Measurements from ENCODE around the gene NTRK3. TPM values are rescaled to one million over a fixed set of nuclear protein-coding genes. Genes with fewer than 3 reads are reported as not detected.

The NTRK3 gene
- total and polyA plus RNA-seq, 4 donors: 0.21 to 2.9 (median 0.32) TPM

DNA sequence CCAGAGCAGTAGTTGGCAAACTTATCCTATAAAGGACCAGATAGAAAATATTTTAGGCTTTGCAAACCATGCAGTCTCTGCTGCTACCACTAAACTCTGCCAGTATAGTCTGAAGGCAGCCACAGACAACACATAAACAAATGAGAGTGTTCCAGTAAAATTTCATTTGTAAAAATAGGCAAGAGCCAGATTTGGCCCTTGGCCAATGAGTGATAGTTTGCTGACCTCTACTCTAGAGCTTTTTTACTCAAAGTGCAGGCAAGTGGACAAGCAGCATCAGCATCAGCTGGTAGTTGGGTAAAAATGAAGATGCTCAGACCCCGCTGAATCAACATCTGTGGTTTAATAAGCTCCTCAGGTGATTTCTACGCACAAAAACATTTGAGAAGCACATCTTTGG is 269.8 kb downstream of the NTRK3 start:
- no peak for DNase-seq (ENCODE audit: low spot score)
- Histone ChIP-seq H3K4me1 (ENCODE audit: control insufficient read depth in 4 of 4, insufficient read depth in 4 of 4, low read length in 3 of 4) (no peaks in the 10 kb centered on the region), H3K9ac (ENCODE audit: low read depth in 1 of 2, low read length in 2 of 2) (no peak overlapping the region), H3K4me3 (ENCODE audit: low read depth in 1 of 3, low read length in 3 of 3) (no peak overlapping the region), H3K27ac (ENCODE audit: low read depth in 1 of 2, low read length in 2 of 2) (no peak overlapping the region), H3K27me3 (ENCODE audit: control insufficient read depth in 4 of 4, insufficient read depth in 4 of 4, low read length in 3 of 4) (no peaks in the 10 kb centered on the region), H3K36me3 (ENCODE audit: control insufficient read depth in 4 of 4, insufficient read depth in 3 of 4, low read depth in 1 of 4, low read length in 3 of 4) (no peaks in the 10 kb centered on the region), H3K9me3 (ENCODE audit: control insufficient read depth in 4 of 4, low read length in 3 of 4) (no peaks in the 10 kb centered on the region)
- WGBS: 83% methylated on average over 2 of the region's 2 CpGs
- TF ChIP-seq NR2F2 (IDR thresholded peaks at IDR 0.05): peak; percentile 10
- TF ChIP-seq, protein P1, sequence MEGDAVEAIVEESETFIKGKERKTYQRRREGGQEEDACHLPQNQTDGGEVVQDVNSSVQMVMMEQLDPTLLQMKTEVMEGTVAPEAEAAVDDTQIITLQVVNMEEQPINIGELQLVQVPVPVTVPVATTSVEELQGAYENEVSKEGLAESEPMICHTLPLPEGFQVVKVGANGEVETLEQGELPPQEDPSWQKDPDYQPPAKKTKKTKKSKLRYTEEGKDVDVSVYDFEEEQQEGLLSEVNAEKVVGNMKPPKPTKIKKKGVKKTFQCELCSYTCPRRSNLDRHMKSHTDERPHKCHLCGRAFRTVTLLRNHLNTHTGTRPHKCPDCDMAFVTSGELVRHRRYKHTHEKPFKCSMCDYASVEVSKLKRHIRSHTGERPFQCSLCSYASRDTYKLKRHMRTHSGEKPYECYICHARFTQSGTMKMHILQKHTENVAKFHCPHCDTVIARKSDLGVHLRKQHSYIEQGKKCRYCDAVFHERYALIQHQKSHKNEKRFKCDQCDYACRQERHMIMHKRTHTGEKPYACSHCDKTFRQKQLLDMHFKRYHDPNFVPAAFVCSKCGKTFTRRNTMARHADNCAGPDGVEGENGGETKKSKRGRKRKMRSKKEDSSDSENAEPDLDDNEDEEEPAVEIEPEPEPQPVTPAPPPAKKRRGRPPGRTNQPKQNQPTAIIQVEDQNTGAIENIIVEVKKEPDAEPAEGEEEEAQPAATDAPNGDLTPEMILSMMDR (IDR thresholded peaks at IDR 0.05; ENCODE audit: low read depth, low read length, missing input control): no peak

DNA sequence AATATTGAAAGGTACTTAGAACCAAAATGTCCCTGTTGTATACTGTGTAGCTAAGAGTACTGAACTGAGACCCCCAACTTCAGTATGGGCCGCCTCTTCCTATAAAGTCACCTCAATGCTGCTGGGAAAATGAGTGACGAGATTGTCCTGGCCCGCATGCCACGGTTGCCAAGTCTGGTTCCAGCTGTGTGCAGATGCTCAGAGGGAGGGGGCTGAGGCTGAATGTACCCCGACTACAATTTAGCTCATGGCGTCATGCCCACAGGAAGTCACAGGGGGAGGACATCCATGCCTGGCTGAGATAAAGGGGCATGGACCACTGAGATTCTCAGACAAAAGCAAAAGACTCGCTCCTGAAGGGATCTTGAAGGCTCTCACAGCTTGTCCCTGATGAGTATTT is 271.1 kb downstream of the NTRK3 start:
- Histone ChIP-seq H3K27ac (ENCODE audit: low read depth in 1 of 2, low read length in 2 of 2) (no peak overlapping the region), H3K4me3 (ENCODE audit: low read depth in 1 of 3, low read length in 3 of 3) (no peak overlapping the region), H3K9ac (ENCODE audit: low read depth in 1 of 2, low read length in 2 of 2) (no peak overlapping the region), H3K36me3 (ENCODE audit: control insufficient read depth in 4 of 4, insufficient read depth in 3 of 4, low read depth in 1 of 4, low read length in 3 of 4) (no peaks in the 10 kb centered on the region), H3K27me3 (ENCODE audit: control insufficient read depth in 4 of 4, insufficient read depth in 4 of 4, low read length in 3 of 4) (no peaks in the 10 kb centered on the region), H3K9me3 (ENCODE audit: control insufficient read depth in 4 of 4, low read length in 3 of 4) (no peaks in the 10 kb centered on the region), H3K4me1 (ENCODE audit: control insufficient read depth in 4 of 4, insufficient read depth in 4 of 4, low read length in 3 of 4) (no peaks in the 10 kb centered on the region)
- TF ChIP-seq, protein P1 (IDR thresholded peaks at IDR 0.05; ENCODE audit: low read depth, low read length, missing input control): no peak
- TF ChIP-seq JUND (IDR thresholded peaks at IDR 0.05) (no peak), YY1 (IDR thresholded peaks at IDR 0.05) (no peak), SP1 (IDR thresholded peaks at IDR 0.05) (no peak), RAD21 (IDR thresholded peaks at IDR 0.05) (no peak), GABPA (IDR thresholded peaks at IDR 0.05 in 1 of 2, conservative IDR thresholded peaks at IDR 0.05 in 1 of 2) (no peak), NR2F2 (IDR thresholded peaks at IDR 0.05) (no peak), EGR1 (IDR thresholded peaks at IDR 0.05; ENCODE audit: low read depth in 2 of 2) (no peak), TAF1 (conservative IDR thresholded peaks at IDR 0.05) (no peak), HNF4G (IDR thresholded peaks at IDR 0.05) (no peak), RXRA (IDR thresholded peaks at IDR 0.05) (no peak), HNF4A (conservative IDR thresholded peaks at IDR 0.05) (no peak)
- TF ChIP-seq, protein P2, sequence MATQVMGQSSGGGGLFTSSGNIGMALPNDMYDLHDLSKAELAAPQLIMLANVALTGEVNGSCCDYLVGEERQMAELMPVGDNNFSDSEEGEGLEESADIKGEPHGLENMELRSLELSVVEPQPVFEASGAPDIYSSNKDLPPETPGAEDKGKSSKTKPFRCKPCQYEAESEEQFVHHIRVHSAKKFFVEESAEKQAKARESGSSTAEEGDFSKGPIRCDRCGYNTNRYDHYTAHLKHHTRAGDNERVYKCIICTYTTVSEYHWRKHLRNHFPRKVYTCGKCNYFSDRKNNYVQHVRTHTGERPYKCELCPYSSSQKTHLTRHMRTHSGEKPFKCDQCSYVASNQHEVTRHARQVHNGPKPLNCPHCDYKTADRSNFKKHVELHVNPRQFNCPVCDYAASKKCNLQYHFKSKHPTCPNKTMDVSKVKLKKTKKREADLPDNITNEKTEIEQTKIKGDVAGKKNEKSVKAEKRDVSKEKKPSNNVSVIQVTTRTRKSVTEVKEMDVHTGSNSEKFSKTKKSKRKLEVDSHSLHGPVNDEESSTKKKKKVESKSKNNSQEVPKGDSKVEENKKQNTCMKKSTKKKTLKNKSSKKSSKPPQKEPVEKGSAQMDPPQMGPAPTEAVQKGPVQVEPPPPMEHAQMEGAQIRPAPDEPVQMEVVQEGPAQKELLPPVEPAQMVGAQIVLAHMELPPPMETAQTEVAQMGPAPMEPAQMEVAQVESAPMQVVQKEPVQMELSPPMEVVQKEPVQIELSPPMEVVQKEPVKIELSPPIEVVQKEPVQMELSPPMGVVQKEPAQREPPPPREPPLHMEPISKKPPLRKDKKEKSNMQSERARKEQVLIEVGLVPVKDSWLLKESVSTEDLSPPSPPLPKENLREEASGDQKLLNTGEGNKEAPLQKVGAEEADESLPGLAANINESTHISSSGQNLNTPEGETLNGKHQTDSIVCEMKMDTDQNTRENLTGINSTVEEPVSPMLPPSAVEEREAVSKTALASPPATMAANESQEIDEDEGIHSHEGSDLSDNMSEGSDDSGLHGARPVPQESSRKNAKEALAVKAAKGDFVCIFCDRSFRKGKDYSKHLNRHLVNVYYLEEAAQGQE (IDR thresholded peaks at IDR 0.05): no peak
- TF ChIP-seq, protein P3, sequence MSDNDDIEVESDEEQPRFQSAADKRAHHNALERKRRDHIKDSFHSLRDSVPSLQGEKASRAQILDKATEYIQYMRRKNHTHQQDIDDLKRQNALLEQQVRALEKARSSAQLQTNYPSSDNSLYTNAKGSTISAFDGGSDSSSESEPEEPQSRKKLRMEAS (IDR thresholded peaks at IDR 0.05): no peak
- TF ChIP-seq, protein P4, sequence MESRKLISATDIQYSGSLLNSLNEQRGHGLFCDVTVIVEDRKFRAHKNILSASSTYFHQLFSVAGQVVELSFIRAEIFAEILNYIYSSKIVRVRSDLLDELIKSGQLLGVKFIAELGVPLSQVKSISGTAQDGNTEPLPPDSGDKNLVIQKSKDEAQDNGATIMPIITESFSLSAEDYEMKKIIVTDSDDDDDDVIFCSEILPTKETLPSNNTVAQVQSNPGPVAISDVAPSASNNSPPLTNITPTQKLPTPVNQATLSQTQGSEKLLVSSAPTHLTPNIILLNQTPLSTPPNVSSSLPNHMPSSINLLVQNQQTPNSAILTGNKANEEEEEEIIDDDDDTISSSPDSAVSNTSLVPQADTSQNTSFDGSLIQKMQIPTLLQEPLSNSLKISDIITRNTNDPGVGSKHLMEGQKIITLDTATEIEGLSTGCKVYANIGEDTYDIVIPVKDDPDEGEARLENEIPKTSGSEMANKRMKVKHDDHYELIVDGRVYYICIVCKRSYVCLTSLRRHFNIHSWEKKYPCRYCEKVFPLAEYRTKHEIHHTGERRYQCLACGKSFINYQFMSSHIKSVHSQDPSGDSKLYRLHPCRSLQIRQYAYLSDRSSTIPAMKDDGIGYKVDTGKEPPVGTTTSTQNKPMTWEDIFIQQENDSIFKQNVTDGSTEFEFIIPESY (IDR thresholded peaks at IDR 0.05): no peak
- no peak for DNase-seq (ENCODE audit: low spot score)
- 70% methylated on average over 7 of the region's 7 CpGs for WGBS
